SK-N-SH (cell line): ENCODE data around the gene ENKUR. TPM values are rescaled to one million over a fixed set of nuclear protein-coding genes. Genes with fewer than 3 reads are reported as not detected.

ENCODE experiments used
- CTCF ChIA-PET: fragments of 300-600, 350-600 bp; formaldehyde crosslinking; extraction: SDS; loops from one replicate; lab custom pipeline; 2021; lab: Yijun Ruan, JAX
- POLR2A ChIA-PET: fragments of 350-600 bp; sonication (Branson Sonifier 250); formaldehyde crosslinking; extraction: SDS; loops from one replicate; lab custom pipeline; 2020; ENCODE audit warnings: antibody characterized with exemption, inconsistent platforms; lab: Yijun Ruan, JAX
- DNase-seq: peaks from one replicate; pipeline ENCODE4 v3.0.0; 2012
- H2AFZ ChIP-seq: fragments of 200-600 bp; sonication (generic); 2 replicates; pipeline ENCODE4 v1.8.1; 2016; ENCODE audit warnings: antibody characterized with exemption, mild to moderate bottlenecking, low read depth
- H3F3A ChIP-seq: fragments of 200-600 bp; sonication (generic); replicated peaks from 2 replicates; pipeline ENCODE3; 2016; ENCODE audit warnings: antibody characterized with exemption, mild to moderate bottlenecking; ENCODE audit not compliant: insufficient read depth
- H3K27ac ChIP-seq, 2 experiments: fragments of 200-500 bp in 1 of 2; fragments of 200-600 bp in 1 of 2; sonication (Bioruptor generic) in 1 of 2; sonication (generic), shearing (Covaris generic) in 1 of 2; 2 replicates each; pipeline versions ENCODE4 v1.5.1 to v1.6.1; 2014 to 2016; ENCODE audit warnings: low read depth in 2 of 2, inconsistent platforms in 1 of 2, low read length in 1 of 2, mild to moderate bottlenecking in 1 of 2, mixed read lengths in 1 of 2
- H3K27me3 ChIP-seq: fragments of 200-600 bp; sonication (generic), shearing (Covaris generic); 2 replicates; pipeline ENCODE4 v1.6.1; 2016; ENCODE audit warnings: mixed run types; ENCODE audit not compliant: insufficient read depth
- H3K36me3 ChIP-seq, 2 experiments: fragments of 200-500 bp in 1 of 2; fragments of 200-600 bp in 1 of 2; sonication (Bioruptor generic) in 1 of 2; sonication (generic) in 1 of 2; replicated peaks in 1 of 2; 2 replicates each; pipeline versions ENCODE3 to v1.5.1; 2014 to 2016; ENCODE audit warnings: low read length in 1 of 2, mild to moderate bottlenecking in 1 of 2; ENCODE audit not compliant: insufficient read depth in 2 of 2, control insufficient read depth in 1 of 2
- H3K4me1 ChIP-seq, 2 experiments: fragments of 200-500 bp in 1 of 2; fragments of 200-600 bp in 1 of 2; sonication (Bioruptor generic) in 1 of 2; sonication (generic), shearing (Covaris generic) in 1 of 2; 2 replicates each; pipeline versions ENCODE4 v1.5.1 to v1.6.1; 2014 to 2016; ENCODE audit warnings: low read depth in 1 of 2, low read length in 1 of 2, mixed run types in 1 of 2; ENCODE audit not compliant: insufficient read depth in 2 of 2, control insufficient read depth in 1 of 2
- H3K4me2 ChIP-seq: fragments of 200-600 bp; sonication (generic), shearing (Covaris generic); 2 replicates; pipeline ENCODE4 v1.6.1; 2017; ENCODE audit warnings: mixed run types
- H3K4me3 ChIP-seq, 2 experiments: fragments of 200-500 bp in 1 of 2; fragments of 200-600 bp in 1 of 2; sonication (Bioruptor generic) in 1 of 2; sonication (generic), shearing (Covaris generic) in 1 of 2; 2 replicates each; pipeline versions ENCODE4 v1.5.1 to v1.8.1; 2014 to 2016; ENCODE audit warnings: low read depth in 2 of 2, inconsistent platforms in 1 of 2, low read length in 1 of 2, mild to moderate bottlenecking in 1 of 2, mixed read lengths in 1 of 2, moderate library complexity in 1 of 2
- H3K79me2 ChIP-seq: fragments of 200-600 bp; sonication (generic); 2 replicates; pipeline ENCODE4 v1.8.1; 2017; ENCODE audit warnings: mild to moderate bottlenecking; ENCODE audit not compliant: insufficient read depth
- H3K9ac ChIP-seq: fragments of 200-600 bp; sonication (generic); 2 replicates; pipeline ENCODE4 v1.6.1; 2017; ENCODE audit warnings: mixed run types
- H3K9me2 ChIP-seq: fragments of 200-600 bp; sonication (generic); 2 replicates; pipeline ENCODE4 v1.6.1; 2017; ENCODE audit warnings: mixed run types
- H3K9me3 ChIP-seq: fragments of 200-600 bp; sonication (generic); 2 replicates; pipeline ENCODE4 v1.6.1; 2017; ENCODE audit warnings: mixed run types, mild to moderate bottlenecking, moderate library complexity
- H4K20me1 ChIP-seq: fragments of 200-600 bp; sonication (generic); 2 replicates; pipeline ENCODE4 v1.6.1; 2017; ENCODE audit warnings: mild to moderate bottlenecking, mixed run types; ENCODE audit not compliant: insufficient read depth
- CHD2 ChIP-seq: fragments of 150-350 bp; IDR thresholded peaks from 2 replicates; pipeline ENCODE4 v1.6.1; 2018; ENCODE audit warnings: low read length; ENCODE audit not compliant: partially characterized antibody
- ELF1 ChIP-seq: IDR thresholded peaks from 2 replicates; pipeline ENCODE4 v1.4.0; 2012
- EP300 ChIP-seq, 2 experiments: IDR thresholded peaks; 2 replicates each; pipeline versions ENCODE4 v1.4.0 to v1.6.1; 2012; ENCODE audit warnings: borderline replicate concordance in 1 of 2, low read depth in 1 of 2, low read length in 1 of 2
- FOSL2 ChIP-seq: IDR thresholded peaks from 2 replicates; pipeline ENCODE4 v1.4.0; 2012; ENCODE audit warnings: low read depth, mild to moderate bottlenecking, moderate library complexity, borderline replicate concordance
- FOXM1 ChIP-seq: IDR thresholded peaks from 2 replicates; pipeline ENCODE4 v1.4.0; 2012; ENCODE audit warnings: low read depth, mild to moderate bottlenecking
- JUND ChIP-seq: IDR thresholded peaks from 2 replicates; pipeline ENCODE4 v1.4.0; 2012
- MEF2A ChIP-seq: IDR thresholded peaks from 2 replicates; pipeline ENCODE4 v1.4.0; 2012; ENCODE audit warnings: low read depth, borderline replicate concordance
- MXI1 ChIP-seq: IDR thresholded peaks from 2 replicates; pipeline ENCODE4 v1.6.1; 2012; ENCODE audit warnings: mild to moderate bottlenecking, low read depth, low read length, improper control_type of control experiment
- NRF1 ChIP-seq: IDR thresholded peaks from 2 replicates; pipeline ENCODE4 v1.6.1; 2012; ENCODE audit warnings: low read depth, mild to moderate bottlenecking, low read length
- POLR2AphosphoS5 ChIP-seq: IDR thresholded peaks from 2 replicates; pipeline ENCODE4 v1.6.1; 2012; ENCODE audit warnings: low read depth, low read length
- RAD21 ChIP-seq: IDR thresholded peaks from 2 replicates; pipeline ENCODE4 v1.6.1; 2012; ENCODE audit warnings: mild to moderate bottlenecking, low read length
- RCOR1 ChIP-seq: fragments of 150-350 bp; IDR thresholded peaks from 2 replicates; pipeline ENCODE4 v1.6.1; 2017; ENCODE audit warnings: antibody characterized with exemption, low read length
- SMC3 ChIP-seq: IDR thresholded peaks from 2 replicates; pipeline ENCODE4 v1.6.1; 2012; ENCODE audit warnings: low read depth, low read length, improper control_type of control experiment
- TAF1 ChIP-seq: IDR thresholded peaks from 2 replicates; pipeline ENCODE4 v1.6.1; 2012; ENCODE audit warnings: low read depth, mild to moderate bottlenecking, low read length, moderate library complexity, borderline replicate concordance
- TCF12 ChIP-seq: IDR thresholded peaks from 2 replicates; pipeline ENCODE4 v1.4.0; 2012
- YY1 ChIP-seq: IDR thresholded peaks from 2 replicates; pipeline ENCODE4 v1.4.0; 2012; ENCODE audit warnings: low read depth, mild to moderate bottlenecking
- polyA plus RNA-seq, 3 experiments: library from polyadenylated mRNA; depleted of rRNA; stranded (reverse); fragments of >200 nt; gene quantifications; 2 replicates each; pipeline ENCODE4 v1.2.3, GENCODE V29; 2012
- TF ChIP-seq, protein P1 (sequence below): IDR thresholded peaks from 2 replicates; pipeline ENCODE4; 2012
- TF ChIP-seq, protein P2 (sequence below): fragments of 150-350 bp; IDR thresholded peaks from 2 replicates; pipeline ENCODE4 v1.6.1; 2017; ENCODE audit warnings: antibody characterized with exemption, low read length, low read depth, borderline replicate concordance
- TF ChIP-seq, protein P3 (sequence below): IDR thresholded peaks from 2 replicates; pipeline ENCODE4 v1.6.1; 2012; ENCODE audit warnings: mild to moderate bottlenecking, low read depth, low read length, moderate library complexity
- TF ChIP-seq, protein P4 (sequence below): fragments of 200-600 bp; sonication (generic); IDR thresholded peaks from 2 replicates; pipeline ENCODE4 v1.6.1; 2017; ENCODE audit warnings: antibody characterized with exemption, mild to moderate bottlenecking, moderate library complexity
- TF ChIP-seq, protein P5 (sequence below): IDR thresholded peaks from 2 replicates; pipeline ENCODE4 v1.4.0; 2012; ENCODE audit warnings: low read depth

ENKUR gene
- polyA plus RNA-seq, 1 of the 3 experiments (the other 2 are of a cell fraction): 0.13 TPM

DNA sequence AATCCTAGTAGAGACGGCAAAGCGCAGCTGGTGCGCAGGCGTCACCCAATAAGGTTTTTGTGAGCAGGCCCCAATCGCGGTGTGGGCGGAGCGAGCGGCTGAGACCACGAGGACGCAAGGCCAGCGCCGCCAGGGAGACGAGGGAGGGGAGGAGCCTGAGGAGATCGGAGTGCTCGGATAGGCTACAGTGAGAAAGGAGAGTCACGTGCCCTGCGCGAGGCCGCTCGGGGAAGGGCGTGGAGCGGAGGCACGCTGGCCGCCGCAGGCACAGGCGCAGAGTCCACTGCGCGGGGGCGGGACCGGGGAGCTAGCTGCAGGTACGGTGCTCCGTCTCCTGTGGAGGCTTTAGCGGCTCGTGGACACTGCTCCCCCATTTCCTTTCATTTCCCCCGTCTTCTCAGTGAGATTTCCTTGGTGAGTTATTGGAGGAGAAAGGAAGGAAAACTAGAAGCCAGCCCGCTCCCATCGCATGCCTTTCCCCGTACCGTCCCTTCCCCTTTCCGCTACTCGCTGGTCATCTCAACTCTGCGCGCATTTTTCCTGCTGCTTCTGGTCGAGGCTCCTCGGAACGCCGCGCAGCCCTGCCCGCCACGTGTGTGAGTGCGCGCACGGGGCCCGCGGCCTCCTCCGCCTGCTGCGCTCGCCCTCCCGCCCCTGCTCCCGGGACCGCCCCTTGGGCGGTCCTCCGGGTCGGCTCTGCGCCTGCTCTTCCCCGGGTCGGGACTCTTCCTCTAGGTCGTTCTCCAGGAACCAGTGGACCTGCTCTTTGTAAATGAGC lies 607 bp upstream of the ENKUR start, which contains the start of gene THNSL1 (continued):
- TF ChIP-seq, protein P1, sequence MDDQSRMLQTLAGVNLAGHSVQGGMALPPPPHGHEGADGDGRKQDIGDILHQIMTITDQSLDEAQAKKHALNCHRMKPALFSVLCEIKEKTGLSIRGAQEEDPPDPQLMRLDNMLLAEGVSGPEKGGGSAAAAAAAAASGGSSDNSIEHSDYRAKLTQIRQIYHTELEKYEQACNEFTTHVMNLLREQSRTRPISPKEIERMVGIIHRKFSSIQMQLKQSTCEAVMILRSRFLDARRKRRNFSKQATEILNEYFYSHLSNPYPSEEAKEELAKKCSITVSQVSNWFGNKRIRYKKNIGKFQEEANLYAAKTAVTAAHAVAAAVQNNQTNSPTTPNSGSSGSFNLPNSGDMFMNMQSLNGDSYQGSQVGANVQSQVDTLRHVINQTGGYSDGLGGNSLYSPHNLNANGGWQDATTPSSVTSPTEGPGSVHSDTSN: no peak
- TF ChIP-seq MEF2A (no peak), FOXM1 (0 out of 2 replicates have a peak, but pooled peaks have one; percentile 14), POLR2AphosphoS5 (peak; percentile 83), YY1 (peak; percentile 26; the same call in 1 of the 2 replicates), NRF1 (peak; percentile 78)

DNA sequence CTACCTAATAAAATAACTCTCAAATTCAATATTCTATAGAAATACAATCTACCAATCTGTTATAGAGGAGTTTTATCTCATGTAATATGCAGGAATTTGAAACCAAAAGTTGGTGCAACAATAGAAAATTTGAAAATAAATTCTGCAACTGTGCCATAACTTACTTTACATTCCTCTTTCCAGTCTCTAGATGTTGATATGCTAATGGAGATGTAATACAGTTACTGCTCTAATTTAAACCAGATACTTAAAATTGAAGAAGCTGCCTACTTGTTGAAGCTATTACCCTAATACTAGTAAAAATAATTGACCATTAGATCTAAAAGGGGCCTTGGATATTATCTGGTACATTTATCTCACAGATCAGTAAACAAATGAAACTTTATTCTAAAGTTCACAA lies 1.4 kb downstream of the ENKUR start:
- Histone ChIP-seq H3K27me3 (no peaks in the 10 kb centered on the region), H3K9ac (peak overlapping the region; percentile 7; the same call in 1 of the 2 replicates), H3F3A (peaks cover 12% of the 10 kb centered on the region), H3K4me1 (peaks cover 4 to 14% of the 10 kb centered on the region in 2 experiments; a peak in 2 of 4 replicates), H4K20me1 (no peaks in the 10 kb centered on the region), H2AFZ (no peak overlapping the region), H3K36me3 (no peaks in the 10 kb centered on the region), H3K9me3 (no peaks in the 10 kb centered on the region), H3K4me2 (peak overlapping the region; percentile 92; the same call in 1 of the 2 replicates), H3K4me3 (no peak overlapping the region; a peak in 1 of 4 replicates), H3K27ac (peak overlapping the region; percentile 89 to 98; a peak in 3 of 4 replicates), H3K9me2 (no peaks in the 10 kb centered on the region), H3K79me2 (peaks cover 11% of the 10 kb centered on the region; the same call in 1 of the 2 replicates)
- peak; percentile 11 for DNase-seq
- CTCF ChIA-PET: interaction anchor here (1.1 kb wide), 1 partner anchor 291 kb away, joined by 4 read pairs; the partner anchor contains the start of gene ARHGAP21
- TF ChIP-seq RCOR1 (peak; percentile 48), RAD21 (no peak), ELF1 (no peak), EP300 (IDR thresholded peaks at IDR 0.05; ENCODE audit: borderline replicate concordance in 1 of 2, low read depth in 1 of 2, low read length in 1 of 2) (peak in 1 of 2 experiments; percentile 56; a peak in 2 of 4 replicates), TCF12 (no peak; the same call in 1 of the 2 replicates), FOSL2 (no peak), SMC3 (no peak), TAF1 (no peak), CHD2 (no peak), MXI1 (no peak), JUND (no peak)
- TF ChIP-seq, protein P2, sequence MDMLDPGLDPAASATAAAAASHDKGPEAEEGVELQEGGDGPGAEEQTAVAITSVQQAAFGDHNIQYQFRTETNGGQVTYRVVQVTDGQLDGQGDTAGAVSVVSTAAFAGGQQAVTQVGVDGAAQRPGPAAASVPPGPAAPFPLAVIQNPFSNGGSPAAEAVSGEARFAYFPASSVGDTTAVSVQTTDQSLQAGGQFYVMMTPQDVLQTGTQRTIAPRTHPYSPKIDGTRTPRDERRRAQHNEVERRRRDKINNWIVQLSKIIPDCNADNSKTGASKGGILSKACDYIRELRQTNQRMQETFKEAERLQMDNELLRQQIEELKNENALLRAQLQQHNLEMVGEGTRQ: no peak
- TF ChIP-seq, protein P3, sequence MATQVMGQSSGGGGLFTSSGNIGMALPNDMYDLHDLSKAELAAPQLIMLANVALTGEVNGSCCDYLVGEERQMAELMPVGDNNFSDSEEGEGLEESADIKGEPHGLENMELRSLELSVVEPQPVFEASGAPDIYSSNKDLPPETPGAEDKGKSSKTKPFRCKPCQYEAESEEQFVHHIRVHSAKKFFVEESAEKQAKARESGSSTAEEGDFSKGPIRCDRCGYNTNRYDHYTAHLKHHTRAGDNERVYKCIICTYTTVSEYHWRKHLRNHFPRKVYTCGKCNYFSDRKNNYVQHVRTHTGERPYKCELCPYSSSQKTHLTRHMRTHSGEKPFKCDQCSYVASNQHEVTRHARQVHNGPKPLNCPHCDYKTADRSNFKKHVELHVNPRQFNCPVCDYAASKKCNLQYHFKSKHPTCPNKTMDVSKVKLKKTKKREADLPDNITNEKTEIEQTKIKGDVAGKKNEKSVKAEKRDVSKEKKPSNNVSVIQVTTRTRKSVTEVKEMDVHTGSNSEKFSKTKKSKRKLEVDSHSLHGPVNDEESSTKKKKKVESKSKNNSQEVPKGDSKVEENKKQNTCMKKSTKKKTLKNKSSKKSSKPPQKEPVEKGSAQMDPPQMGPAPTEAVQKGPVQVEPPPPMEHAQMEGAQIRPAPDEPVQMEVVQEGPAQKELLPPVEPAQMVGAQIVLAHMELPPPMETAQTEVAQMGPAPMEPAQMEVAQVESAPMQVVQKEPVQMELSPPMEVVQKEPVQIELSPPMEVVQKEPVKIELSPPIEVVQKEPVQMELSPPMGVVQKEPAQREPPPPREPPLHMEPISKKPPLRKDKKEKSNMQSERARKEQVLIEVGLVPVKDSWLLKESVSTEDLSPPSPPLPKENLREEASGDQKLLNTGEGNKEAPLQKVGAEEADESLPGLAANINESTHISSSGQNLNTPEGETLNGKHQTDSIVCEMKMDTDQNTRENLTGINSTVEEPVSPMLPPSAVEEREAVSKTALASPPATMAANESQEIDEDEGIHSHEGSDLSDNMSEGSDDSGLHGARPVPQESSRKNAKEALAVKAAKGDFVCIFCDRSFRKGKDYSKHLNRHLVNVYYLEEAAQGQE: no peak
- TF ChIP-seq, protein P4, sequence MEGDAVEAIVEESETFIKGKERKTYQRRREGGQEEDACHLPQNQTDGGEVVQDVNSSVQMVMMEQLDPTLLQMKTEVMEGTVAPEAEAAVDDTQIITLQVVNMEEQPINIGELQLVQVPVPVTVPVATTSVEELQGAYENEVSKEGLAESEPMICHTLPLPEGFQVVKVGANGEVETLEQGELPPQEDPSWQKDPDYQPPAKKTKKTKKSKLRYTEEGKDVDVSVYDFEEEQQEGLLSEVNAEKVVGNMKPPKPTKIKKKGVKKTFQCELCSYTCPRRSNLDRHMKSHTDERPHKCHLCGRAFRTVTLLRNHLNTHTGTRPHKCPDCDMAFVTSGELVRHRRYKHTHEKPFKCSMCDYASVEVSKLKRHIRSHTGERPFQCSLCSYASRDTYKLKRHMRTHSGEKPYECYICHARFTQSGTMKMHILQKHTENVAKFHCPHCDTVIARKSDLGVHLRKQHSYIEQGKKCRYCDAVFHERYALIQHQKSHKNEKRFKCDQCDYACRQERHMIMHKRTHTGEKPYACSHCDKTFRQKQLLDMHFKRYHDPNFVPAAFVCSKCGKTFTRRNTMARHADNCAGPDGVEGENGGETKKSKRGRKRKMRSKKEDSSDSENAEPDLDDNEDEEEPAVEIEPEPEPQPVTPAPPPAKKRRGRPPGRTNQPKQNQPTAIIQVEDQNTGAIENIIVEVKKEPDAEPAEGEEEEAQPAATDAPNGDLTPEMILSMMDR: no peak
- TF ChIP-seq, protein P1: no peak
- TF ChIP-seq, protein P5, sequence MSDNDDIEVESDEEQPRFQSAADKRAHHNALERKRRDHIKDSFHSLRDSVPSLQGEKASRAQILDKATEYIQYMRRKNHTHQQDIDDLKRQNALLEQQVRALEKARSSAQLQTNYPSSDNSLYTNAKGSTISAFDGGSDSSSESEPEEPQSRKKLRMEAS: no peak
- POLR2A ChIA-PET: no interaction called here
